AG09319 (cell line): ENCODE data around the gene DMD.

Experiments used
- DNase-seq: peaks from one replicate; pipeline ENCODE4 v3.0.0-alpha.2; 2010; ENCODE audit warnings: low read depth; ENCODE audit errors: extremely low read depth
- TF ChIP-seq, protein P1 (sequence below): IDR thresholded peaks from 2 replicates; pipeline ENCODE4 v1.5.1; 2011; ENCODE audit warnings: low read depth, mild to moderate bottlenecking, inconsistent platforms, low read length, moderate library complexity

Gene DMD

DNA sequence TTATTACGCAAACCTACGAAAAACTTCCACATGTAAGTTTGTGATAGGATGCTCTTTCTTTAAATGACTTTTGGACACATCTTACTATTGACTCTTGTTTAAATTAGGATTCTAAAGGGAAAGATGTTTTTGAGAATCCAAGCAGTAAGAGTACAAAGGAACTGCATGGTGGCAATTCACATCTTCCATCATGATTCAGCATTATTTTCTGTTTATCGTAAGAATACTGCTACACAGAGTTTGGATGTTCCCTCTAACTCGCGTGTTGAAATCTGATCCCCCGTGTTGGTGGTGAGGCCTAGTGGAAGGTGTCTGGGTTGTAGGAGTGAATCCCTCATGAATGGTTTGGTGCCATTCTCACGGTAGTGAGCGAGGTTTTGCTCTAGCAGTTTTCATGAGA, 1767.7 kb downstream of the DMD start:
- no peak for DNase-seq
- TF ChIP-seq, protein P1, sequence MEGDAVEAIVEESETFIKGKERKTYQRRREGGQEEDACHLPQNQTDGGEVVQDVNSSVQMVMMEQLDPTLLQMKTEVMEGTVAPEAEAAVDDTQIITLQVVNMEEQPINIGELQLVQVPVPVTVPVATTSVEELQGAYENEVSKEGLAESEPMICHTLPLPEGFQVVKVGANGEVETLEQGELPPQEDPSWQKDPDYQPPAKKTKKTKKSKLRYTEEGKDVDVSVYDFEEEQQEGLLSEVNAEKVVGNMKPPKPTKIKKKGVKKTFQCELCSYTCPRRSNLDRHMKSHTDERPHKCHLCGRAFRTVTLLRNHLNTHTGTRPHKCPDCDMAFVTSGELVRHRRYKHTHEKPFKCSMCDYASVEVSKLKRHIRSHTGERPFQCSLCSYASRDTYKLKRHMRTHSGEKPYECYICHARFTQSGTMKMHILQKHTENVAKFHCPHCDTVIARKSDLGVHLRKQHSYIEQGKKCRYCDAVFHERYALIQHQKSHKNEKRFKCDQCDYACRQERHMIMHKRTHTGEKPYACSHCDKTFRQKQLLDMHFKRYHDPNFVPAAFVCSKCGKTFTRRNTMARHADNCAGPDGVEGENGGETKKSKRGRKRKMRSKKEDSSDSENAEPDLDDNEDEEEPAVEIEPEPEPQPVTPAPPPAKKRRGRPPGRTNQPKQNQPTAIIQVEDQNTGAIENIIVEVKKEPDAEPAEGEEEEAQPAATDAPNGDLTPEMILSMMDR = no peak

DNA sequence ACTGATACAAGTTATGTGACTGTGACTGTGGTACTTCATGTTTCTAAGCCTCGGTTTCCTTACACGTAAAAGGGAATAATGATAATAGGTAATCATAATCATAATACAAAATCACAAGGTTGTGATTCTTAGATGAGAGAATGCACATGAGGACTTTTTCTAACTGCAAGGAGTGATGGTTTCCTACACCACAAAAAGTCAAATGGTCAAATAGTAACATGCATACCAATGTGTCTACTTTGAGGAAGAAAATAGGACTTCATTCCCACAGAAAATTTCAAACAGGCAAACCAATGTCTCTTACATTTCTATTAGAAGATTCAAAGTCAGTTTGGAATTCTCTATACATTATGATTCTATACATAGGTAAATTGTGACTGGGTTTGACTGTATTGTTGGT, 1770.8 kb downstream of the DMD start:
- TF ChIP-seq, protein P1 = no peak
- no peak for DNase-seq

DNA sequence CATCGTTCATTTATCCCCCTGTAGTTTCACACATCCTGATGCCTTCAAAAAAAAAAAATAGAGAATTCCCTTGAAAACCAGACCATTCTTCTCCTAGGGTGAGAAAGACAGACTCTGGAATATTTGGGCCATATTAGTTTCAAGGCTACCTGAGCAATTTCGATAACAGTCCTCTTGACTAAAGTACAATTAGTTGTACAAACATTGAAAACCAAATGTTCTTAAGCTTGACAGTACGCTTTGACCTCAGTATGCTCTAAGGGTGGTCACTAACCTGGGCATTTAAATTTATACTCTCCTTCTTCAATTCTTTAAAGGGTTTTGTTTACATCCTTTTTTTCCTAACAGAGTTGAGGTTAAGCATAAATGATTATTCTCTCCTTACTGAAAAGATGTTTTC, 1774.9 kb downstream of the DMD start:
- TF ChIP-seq, protein P1 = no peak
- DNase-seq = no peak

DNA sequence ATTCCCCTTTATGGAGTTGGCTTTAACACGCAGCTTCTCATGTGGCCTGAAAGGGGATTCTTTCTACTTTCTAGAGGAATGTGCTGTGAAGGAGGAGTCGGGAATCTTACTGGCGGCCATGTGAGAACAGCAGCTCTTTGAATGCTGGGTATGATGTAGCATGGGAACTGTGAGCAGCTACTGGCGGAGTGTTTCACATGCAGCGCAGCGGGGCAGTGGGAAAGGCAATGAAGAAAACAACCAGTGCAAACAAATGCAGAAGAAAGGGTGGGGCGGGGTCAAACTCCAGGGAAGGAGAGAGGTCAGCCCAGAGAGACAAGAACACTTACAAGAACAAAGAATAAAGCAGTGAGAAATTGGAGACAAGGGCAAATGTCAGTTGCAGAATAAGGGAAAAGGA, 1775.8 kb downstream of the DMD start:
- TF ChIP-seq, protein P1 = no peak
- DNase-seq = no peak

DNA sequence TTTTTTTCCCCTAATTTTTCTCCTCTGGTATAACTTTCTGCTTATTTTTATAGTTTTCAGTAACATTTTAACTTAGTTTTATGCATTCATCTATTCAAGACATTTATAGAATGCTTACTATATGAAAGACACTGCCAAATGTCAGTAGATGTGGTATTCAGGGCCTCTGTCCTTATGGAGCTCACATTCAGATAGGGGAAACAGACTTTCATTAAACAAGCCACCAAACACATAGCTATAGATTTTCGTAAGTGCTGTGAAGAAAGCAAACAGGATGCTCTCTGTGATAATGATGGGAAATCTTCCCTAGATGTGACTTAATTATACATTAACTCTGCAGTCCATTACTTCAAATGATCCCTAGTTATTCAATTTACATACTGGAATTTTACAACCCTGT, 1777.5 kb downstream of the DMD start:
- no peak for DNase-seq
- TF ChIP-seq, protein P1 = no peak

DNA sequence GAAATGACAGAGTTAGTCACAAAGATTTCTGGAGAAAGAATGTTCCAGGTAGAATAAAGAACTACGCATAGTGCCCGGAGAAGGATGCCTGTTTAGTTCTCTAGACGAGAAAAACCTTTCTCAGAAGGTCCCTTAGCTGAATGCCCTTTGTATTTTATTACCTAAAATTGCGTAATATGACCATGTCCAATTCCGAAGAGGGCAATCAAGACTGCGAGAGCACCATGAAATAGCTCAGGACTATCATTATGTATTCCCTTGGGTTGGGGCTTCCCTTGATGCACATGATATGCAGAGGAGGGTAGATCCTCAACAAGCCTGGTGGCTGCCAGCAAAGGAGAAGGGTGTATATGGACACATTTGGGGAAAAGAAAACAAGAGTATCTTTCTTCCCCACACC, 1781.4 kb downstream of the DMD start:
- TF ChIP-seq, protein P1 = no peak
- DNase-seq = no peak

DNA sequence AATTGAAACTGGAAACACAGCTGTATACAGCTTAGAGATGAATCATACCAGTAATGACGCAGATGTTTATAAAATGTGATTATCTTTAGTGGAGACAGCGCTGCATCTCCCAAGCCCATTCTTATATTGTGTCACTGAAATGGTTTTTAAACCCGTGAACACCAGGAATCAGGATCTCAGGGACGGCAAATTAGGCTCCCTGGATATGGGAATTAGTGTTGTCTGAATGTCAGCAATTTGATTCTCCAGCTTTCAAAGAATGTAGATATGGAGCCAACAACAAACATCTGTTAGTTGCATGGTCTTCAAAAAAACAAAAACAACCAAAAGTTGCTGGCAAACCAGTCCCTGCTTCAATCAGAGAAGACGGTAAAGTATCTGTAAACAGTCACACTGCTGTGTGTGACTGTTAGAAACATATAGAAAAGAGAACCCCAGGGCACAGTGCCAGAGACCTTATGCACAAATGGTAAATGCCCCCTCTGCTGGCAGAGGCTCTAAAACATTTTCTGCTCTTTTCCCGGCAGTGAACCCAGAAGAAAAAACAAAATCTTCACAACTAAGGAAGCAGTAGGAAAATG, 1787.7 kb downstream of the DMD start:
- DNase-seq = peak; percentile 31
- TF ChIP-seq, protein P1 = peak; percentile 38
